HepG2 (cell line): Measurements from ENCODE around the gene SLC35B2. TPM values are rescaled to one million over a fixed set of nuclear protein-coding genes. Genes with fewer than 3 reads are reported as not detected.

Experiments used
- AHDC1 ChIP-seq: sonication (generic); formaldehyde crosslinking; IDR thresholded peaks from 2 replicates; pipeline ENCODE4 v1.5.1; 2020; ENCODE audit warnings: mild to moderate bottlenecking, missing genetic modification reagents, borderline replicate concordance
- ATF7 ChIP-seq, 2 experiments: fragments of 450-650 bp in 1 of 2; sonication (generic) in 1 of 2; formaldehyde crosslinking in 1 of 2; IDR thresholded peaks; 2 replicates each; pipeline versions ENCODE4 v1.4.0 to v1.6.1; 2016 to 2020; ENCODE audit warnings: antibody characterized with exemption in 1 of 2, mild to moderate bottlenecking in 1 of 2, missing genetic modification reagents in 1 of 2
- HIC2 ChIP-seq: sonication (generic); formaldehyde crosslinking; IDR thresholded peaks from 2 replicates; pipeline ENCODE4 v1.9.0; 2022; ENCODE audit warnings: low read depth, missing genetic modification reagents
- KDM5B ChIP-seq: sonication (generic); formaldehyde crosslinking; IDR thresholded peaks from 2 replicates; pipeline ENCODE4 v1.4.0; 2020; ENCODE audit warnings: missing genetic modification reagents, mild to moderate bottlenecking, borderline replicate concordance
- MYC ChIP-seq: sonication (generic); formaldehyde crosslinking; IDR thresholded peaks from 2 replicates; pipeline ENCODE4 v1.9.0; 2021; ENCODE audit warnings: missing genetic modification reagents, borderline replicate concordance
- NR1H2 ChIP-seq: sonication (generic); formaldehyde crosslinking; IDR thresholded peaks from 2 replicates; pipeline ENCODE4 v1.8.1; 2022; ENCODE audit warnings: low read depth, missing genetic modification reagents, borderline replicate concordance
- RARA ChIP-seq: IDR thresholded peaks from 2 replicates; pipeline ENCODE4 v1.6.1; 2016; ENCODE audit warnings: missing genetic modification reagents, missing compliant biosample characterization
- SCMH1 ChIP-seq: sonication (generic); formaldehyde crosslinking; IDR thresholded peaks from 2 replicates; pipeline ENCODE4 v1.9.0; 2021; ENCODE audit warnings: missing genetic modification reagents, mild to moderate bottlenecking, borderline replicate concordance
- SMYD3 ChIP-seq: sonication (generic); formaldehyde crosslinking; IDR thresholded peaks from 2 replicates; pipeline ENCODE4 v1.8.1; 2023; ENCODE audit warnings: mild to moderate bottlenecking, missing genetic modification reagents
- STAT5B ChIP-seq: sonication (generic); formaldehyde crosslinking; IDR thresholded peaks from 2 replicates; pipeline ENCODE4 v1.4.0; 2020; ENCODE audit warnings: missing genetic modification reagents
- TOPORS ChIP-seq: sonication (generic); formaldehyde crosslinking; IDR thresholded peaks from 2 replicates; pipeline ENCODE4 v1.8.0; 2023; ENCODE audit warnings: mild to moderate bottlenecking, missing genetic modification reagents
- TRIM22 ChIP-seq: fragments of 450-650 bp; IDR thresholded peaks from 2 replicates; pipeline ENCODE4 v1.6.1; 2017
- ZNF296 ChIP-seq: sonication (generic); formaldehyde crosslinking; conservative IDR thresholded peaks from 2 replicates; pipeline ENCODE4 v1.5.0; 2020; ENCODE audit warnings: mild to moderate bottlenecking, missing genetic modification reagents
- ZNF367 ChIP-seq: sonication (generic); formaldehyde crosslinking; IDR thresholded peaks from 2 replicates; pipeline ENCODE4 v1.4.0; 2020; ENCODE audit warnings: missing genetic modification reagents, borderline replicate concordance
- ZNF746 ChIP-seq: sonication (generic); formaldehyde crosslinking; IDR thresholded peaks from 2 replicates; pipeline ENCODE4 v1.8.0; 2022; ENCODE audit warnings: mild to moderate bottlenecking, missing genetic modification reagents
- ZNF878 ChIP-seq: sonication (generic); formaldehyde crosslinking; IDR thresholded peaks from 2 replicates; pipeline ENCODE4 v1.8.1; 2023; ENCODE audit warnings: mild to moderate bottlenecking, missing genetic modification reagents, moderate library complexity
- polyA plus RNA-seq, 8 experiments: library from polyadenylated mRNA; depleted of rRNA in 3 of 8; stranded (reverse) in 7 of 8; unstranded in 1 of 8; fragments of >200 nt; fragmentation: Illumina TruSeq in 4 of 8; extraction: Trizol in 4 of 8; gene quantifications; 2 replicates each; pipeline versions ENCODE4 v1.2.1 to v1.2.3, GENCODE V29; 2011 to 2016; ENCODE audit warnings: low read depth in 4 of 8, missing spikeins in 1 of 8, mixed read lengths in 1 of 8; ENCODE audit not compliant: insufficient read depth in 1 of 8
- total RNA-seq, 5 experiments: library from RNA; depleted of rRNA; stranded (reverse); fragments of >200 nt; fragmentation: Illumina TruSeq; extraction: Trizol; gene quantifications; 2 replicates each; pipeline ENCODE4 v1.2.3, GENCODE V29; 2016; ENCODE audit warnings: low read depth in 1 of 5

SLC35B2 gene
- total and polyA plus RNA-seq, 2 of the 13 experiments (the other 11 are each of a cell fraction or from before 2014, with no cell fraction given) = 61.1 to 148 TPM

- TF ChIP-seq KDM5B (CRISPR knock-in tag) (no peak), ZNF878 (no peak), TRIM22 (no peak), ATF7 (IDR thresholded peaks at IDR 0.05) (no peak), ATF7 (CRISPR knock-in tag; IDR thresholded peaks at IDR 0.05) (no peak), TOPORS (CRISPR knock-in tag) (no peak), MYC (CRISPR knock-in tag) (no peak; the same call in 1 of the 2 replicates), STAT5B (CRISPR knock-in tag) (no peak), RARA (CRISPR knock-in tag) (0 out of 2 replicates have a peak, but pooled peaks have one; percentile 34), SCMH1 (CRISPR knock-in tag) (no peak), ZNF296 (no peak), ZNF367 (CRISPR knock-in tag) (no peak), HIC2 (CRISPR knock-in tag) (peak; percentile 99), AHDC1 (peak; percentile 41; the same call in 1 of the 2 replicates), SMYD3 (CRISPR knock-in tag) (no peak), NR1H2 (CRISPR knock-in tag) (peak; percentile 65; the same call in 1 of the 2 replicates), ZNF746 (CRISPR knock-in tag) (no peak)
Observed at GRCh38 chr6:44237021-44237812, 20.1 kb downstream of the SLC35B2 start (continued).
